Measurements from ENCODE around the gene TNFRSF18. TPM values are rescaled to one million over a fixed set of nuclear protein-coding genes. Genes with fewer than 3 reads are reported as not detected.

The TNFRSF18 gene
- total RNA-seq, 1 donor from 2014 or later, result 16.3 TPM

DNA sequence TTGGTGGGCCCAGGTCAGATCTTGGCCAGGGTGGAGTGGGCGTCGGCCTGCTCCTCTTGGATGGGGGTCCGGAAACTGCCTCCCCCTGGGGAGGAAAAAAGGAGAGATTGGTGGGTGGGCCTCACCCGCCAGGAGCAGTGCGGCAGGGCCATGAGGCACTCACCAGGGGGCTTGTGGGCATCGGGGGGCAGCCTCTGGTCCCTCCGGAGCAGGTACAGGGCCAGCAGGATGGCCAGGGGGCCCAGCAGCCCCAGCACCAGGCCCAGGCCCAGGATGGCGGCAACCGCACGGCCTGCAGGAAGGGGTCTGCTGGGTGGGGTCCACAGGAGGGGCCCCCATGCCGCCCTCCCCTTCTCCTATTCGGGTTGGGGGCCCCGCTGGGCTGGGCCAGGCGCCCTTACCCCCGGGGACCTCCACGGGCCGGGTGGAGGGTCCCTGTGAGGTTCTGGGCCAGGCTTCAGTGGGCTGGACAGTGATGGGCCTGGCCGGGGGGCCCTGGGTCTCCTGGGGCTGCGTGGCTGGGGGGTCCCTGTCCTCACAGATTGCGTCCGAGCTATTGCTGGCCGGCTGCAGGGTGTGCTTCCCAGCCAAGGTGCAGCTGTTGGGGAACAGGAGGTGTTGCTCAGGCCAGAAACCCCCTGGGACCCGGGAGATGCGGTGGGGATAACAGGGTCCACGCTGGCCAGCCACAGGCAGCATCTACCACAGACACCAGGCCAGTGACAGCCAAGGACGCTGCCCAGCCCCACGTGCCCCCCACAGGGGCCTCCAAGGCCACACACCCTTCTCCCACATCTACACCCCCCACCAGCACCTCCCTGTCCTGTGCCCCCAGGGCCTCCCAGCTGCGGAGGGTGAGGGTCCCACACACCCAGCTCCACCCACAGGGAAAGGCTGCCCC, 5.4 kb upstream of the TNFRSF18 start:
- no peak for ATAC-seq

DNA sequence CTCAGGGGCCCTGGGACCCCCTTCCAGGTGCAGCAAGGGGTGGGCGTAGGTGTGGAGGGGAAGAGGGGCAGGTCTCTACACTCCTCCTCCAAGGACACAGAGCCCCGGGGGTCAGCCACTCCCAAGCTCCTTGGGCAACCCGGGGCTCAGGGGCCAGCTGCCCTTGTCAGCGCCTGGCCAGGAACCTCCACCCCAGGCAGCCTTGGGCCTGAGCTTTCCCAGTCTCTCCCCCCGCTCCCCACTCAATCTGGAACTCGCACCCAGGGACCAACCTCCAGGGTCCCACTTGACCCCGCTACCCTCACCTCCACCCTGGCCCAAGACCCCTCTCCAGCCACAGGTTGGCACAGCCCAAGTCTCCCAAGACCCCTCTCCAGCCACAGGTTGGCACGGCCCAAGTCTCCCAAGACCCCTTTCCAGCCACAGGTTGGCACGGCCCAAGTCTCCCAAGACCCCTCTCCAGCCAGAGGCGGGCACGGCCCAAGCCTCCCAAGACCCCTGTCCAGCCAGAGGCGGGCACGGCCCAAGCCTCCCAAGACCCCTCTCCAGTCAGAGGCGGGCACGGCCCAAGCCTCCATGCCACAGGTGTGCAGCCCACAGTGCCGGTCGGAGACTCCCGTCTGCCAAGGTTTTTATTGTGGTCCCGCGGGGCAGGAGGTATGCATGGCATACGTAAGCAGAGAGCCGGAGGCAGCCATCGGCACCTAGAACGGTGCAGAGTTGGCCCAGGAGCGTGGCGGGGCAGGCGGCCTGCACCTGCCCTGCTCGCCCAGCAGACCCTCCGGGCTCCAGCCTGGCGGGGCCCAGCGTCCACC, 4.5 kb upstream of the TNFRSF18 start:
- no peak for ATAC-seq

DNA sequence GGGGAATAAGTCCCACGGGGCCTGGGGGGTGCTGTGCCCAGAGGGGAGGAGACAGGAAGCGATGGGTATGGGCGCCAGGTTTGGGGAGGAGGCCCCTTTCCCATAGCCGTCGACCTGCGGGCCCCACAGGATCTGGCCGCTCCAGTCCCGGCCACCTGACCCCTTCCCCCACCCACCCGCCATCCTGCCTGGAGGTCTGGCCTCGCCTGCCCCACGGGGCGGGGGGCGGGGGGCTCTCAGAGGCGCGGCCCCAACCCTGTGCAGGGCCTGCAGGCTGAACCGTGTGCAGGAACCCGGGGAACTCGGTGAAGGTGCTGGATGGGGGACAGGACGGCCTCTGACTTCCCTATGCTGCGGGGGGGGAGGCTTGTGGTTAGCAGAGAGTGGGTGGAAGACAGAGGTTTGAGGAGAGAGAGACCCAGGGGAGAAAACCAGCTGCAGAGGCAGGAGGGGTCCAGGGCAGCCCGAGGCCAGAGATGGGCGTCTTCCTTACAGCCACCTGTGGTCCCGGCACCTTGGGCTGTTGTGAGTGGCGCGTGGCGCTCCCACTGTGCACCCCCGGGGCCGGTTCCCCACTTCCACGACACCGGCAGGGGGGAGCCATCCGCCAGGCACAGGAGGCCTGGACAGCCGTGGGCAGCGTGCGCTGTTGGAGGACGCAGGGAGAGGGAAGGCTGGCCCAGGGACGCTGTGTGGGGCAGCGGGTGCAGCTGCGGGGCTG, 2.5 kb upstream of the TNFRSF18 start:
- ATAC-seq, result no peak

DNA sequence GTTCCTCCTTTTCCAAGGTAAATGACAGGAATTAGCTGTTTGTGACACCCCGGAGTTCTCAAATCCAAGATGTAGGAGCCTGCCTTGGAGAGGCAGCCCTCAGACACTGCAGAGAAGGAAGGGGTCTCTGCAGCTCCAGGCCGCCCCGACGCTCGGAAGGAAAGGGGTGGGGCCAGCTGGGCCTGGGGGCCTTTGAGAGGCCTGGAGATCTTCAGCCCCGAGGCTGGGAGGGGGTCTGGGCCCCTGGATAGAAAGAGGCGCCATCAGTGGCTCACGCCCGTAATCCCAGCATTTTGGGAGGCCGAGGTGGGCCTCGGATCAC, 1.1 kb upstream of the TNFRSF18 start:
- ATAC-seq, result no peak

DNA sequence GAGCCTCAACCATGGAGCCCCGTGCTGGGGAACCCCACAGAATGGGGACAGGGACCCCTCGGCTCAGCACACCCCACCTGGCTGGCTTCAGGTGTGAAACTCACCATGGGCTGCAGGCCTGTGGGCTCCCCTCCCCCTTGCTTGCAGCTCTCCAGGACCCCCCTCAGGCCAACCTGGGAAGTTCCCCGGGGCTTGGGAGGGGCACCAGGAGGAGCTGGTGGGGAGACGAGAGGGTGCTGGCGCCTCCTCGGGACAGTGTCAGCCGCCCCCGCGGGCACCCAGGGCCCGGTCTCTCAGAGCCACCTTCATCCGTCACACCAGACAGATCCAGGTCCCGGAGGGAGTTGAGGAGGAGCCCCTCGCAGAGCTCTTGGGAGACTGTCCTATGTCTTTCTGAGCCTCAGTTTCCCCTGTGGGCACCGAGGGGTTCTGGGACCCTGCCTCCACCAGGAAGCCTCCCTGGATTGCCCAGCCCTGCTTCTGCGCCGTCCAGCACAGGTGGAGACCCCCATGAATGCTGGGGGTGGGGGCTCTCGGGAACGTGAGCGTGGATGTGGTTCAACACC, 657 bp upstream of the TNFRSF18 start:
- ATAC-seq, result no peak

DNA sequence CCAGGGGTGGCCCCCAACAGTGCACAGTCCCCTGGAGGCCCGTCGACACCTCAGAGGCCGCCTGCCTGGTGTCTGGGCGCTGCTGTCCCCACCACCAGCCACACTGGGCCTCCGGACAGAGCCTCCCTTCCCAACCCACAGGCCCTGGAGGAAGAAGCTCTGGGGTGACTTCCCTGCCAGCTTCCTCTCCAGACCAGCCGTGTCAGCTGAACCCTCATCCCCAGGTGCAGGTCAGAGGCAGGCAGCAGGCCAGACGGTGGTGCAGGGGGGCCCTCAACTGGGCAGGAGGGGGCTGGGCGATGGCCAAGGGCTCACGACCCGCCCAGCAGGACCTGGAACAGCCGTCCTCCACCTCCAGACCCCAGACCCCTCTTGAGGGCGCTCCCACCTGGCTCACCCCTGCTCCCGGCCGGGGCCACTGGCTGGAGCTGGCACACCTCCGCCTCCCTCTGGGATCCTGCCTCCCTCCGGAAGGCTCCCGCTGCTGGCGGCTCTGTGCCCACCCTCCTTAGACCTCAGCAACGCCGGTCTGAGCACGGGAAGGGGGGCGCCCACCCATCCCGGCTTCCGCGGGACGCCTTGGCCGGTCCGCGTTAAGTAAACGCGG, 520 bp downstream of the TNFRSF18 start:
- no peak for ATAC-seq

DNA sequence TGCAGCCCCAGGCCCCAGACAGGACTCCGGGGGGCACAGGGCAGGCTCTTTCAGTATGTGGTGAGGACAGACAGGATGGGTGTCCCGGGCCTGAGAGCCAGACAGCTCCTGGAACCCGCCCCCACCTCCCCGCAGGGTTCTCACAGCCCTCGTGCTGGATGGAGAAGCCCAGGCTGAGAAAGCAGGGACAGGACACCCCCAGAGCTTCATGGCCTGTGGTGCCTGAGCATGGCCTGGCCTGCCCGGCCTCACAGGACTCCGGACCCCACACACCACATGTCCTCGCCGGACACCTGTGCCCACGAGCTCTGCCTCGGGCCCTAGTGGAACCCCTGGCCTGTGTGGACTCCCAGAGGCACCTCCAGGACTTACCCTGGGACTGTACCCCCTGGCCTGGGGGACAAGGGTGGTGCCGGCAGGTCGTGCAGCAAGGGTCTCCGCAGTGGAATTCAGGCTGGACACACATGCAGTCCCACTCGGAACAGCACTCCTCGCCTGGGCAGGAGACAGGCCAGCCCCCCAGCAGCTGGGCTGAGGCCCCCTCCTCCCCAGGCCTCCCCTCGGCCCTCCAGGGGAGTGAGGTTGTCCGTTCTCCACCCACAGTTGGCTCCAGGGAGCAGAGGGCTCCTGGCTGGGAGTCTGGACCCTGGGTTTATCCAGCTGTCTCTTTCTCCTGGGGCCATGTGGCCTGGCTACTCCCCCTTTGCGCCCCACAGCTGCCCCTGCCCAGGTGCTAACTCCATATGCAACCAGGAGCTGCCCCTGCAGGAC, 1.2 kb downstream of the TNFRSF18 start:
- ATAC-seq, result no peak

DNA sequence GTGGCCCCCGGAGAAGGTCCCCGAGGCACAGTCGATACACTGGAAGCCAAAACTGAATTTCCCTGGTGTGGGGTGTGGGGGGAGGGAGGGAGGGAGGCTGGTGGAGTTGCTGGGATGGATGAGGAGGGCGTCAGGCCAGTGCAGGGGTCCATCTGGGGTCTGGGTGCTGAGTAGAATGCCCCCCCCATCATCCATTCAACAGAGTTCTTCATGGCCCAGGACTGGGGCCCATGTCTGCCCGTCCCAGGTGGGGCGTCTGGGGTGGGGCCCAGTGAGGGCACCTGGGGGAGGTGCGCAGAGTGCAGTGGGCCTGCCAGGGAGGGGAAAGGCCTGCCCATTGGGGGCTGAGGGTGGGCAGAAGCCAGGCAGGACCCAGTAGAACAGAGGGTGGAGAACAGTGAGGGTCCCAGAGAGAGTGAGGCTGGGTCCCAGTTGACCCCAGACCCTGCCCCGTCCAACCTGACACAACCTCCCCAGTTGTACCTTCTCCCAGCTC, 1.9 kb downstream of the TNFRSF18 start:
- ATAC-seq, result no peak

DNA sequence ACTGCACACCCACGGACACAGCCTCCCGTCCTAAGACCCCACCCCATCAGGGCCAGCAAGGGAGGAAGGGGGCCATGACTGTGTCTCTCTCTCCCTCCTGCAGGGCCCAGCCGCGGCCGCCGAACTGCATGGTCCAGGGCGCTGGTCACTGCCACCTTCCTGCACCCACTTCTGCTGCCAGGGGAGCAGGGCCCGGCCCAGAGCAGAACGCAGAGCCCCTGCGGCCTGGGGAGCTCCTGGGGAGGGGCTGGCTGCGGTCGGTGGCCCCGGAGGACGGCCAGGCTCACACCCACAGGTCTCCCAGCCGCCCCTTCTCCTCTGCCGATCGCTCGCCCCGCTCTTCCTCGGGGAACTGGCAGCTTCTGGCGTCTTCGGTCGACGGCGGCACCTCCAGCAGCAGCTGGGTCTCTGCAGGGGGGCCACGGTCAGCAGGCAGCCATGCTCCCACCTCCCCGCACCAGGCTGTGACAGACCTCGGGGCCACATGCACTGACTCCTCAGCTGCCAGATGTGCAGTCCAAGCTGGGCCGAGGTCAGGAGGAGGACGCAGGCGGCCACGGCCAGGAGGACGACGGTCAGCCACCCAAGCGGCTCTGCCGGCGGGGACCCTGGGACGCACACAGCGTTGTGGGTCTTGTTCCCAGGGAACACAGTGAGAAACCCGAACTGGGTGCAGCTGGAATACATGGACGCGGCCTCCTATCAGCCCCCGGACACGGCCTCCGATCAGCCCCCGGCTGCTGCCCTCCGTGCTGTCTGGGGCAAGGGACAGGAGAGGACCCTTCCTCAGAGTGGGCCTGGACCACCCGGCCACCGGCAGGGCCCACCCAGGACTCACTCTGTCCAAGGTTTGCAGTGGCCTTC, 2.6 kb downstream of the TNFRSF18 start:
- ATAC-seq, result no peak

DNA sequence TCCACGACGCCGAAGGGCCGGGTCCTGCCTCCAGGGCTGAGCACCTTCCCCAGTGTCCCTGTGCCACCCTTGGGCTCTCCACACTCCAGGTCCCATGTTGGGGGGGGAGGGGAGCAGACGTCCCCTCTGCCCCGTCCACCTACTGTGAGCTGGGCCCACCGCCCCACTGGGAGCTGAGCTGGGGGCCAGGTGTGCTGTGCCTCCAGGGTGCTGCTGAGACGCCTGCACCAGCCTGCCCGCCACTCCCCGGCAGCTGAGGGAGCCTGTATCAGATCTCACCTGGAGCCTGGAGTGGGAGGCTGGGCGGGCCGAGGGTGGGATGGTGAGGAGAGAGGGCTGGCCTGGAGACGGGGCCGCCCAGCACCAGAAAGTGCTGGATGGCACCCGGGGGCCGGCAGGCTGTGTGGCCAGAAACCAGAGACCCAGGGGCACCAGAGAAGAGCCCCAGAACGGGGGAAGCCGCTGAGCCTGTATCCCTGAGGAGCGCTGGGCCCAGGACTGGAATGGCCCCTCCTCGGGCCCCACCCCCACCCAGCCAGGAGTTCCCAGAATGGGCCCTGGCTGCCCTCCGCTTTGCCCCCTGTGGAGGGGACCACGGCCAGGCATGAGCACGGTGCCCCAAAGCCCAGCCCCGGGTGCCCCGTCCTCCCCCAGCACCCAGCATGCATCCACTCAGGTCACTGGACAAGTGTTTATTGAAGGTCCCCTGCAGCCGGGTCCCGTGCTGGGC, 3.4 kb downstream of the TNFRSF18 start:
- ATAC-seq, result peak; percentile 33

DNA sequence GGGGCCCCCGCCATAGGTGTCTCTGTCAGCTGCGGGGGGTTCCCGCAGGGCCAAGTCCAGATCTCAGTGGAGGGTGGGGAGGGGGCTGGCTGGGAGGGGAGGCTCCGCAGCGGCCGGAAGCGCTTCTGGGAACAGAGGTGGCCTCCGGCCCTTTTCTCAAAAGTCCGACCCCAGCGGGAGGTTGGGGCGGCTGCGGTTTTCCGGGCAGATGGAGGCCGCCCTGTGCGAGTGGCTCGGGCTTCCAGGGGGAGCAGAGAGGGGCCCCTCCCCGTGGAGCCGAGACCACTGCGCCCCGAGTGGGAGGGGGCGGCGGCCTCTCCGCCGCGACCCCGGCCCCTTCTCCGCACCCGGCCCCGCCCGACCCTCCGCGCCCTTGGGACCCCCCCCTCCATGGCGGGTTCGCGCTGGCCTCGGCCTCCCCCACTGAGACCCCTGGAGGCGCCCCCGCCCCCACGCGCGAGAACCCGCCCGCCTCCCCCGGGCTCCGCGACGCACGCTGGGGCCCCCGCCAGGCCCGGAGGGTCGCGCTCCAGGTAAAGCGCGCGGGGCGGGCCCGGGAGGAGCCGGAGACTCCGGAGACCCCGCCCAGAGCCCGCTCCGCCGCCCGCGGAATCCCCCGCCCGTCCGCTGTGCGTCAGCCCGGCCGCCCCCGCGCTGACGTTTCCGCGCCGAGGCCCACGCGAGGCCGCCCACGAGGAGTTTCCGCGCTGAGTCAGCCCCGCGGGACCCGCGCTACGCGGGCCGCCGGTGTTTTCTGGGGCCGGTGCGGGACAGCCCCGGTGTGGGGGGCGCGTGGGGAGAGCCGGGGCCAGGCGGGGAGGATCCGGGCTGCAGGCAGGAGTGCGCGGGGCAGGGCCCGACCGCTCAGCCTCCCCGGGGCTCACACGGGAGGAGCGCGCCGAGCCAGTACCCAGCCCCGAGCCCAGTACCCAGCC, 5.2 kb downstream of the TNFRSF18 start:
- ATAC-seq, result peak; percentile 54

DNA sequence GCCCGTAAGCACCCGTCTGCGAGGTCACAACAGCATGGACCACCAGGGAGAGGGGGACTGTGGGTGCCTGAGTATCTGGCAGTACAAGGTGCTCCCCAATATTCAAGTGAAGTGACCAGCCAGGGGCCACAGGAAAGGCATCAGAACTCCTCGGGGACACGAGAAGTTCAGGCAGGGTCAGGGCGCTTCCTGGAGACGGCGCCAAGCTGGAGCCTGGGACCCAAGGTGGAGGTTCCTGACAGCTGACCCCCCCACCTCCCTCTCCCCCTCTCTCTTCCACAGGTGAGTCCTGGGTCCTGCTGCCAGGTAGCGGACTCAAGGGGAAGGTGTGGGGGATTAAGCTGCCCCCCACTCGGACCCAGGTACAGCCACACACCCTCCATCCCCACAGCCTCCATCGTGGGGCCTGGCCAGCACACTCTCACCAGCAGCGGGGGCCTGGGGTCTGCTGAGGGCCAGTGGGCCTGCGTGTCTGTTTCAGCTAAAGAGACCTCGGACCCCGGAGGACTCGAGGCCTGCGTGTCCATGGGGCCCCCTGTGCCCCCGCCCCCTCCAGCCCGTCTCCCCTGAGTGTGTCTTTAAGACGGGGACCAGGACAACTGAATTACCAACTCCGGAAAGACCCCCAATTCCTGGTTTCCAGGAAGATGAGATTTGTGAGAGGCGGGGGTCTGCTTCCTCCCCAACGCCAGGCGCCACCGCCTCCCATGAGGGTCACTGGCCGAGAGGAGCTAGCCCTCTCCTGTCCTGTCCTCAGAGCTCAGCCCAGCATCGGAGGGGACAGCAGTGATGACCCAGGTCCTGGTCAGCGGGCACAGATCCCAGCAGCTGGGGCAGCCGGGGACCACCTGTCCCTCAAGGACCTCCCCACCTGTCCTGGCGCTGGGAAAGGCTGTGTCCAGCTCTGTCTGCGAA, 6.2 kb downstream of the TNFRSF18 start:
- no peak for ATAC-seq

DNA sequence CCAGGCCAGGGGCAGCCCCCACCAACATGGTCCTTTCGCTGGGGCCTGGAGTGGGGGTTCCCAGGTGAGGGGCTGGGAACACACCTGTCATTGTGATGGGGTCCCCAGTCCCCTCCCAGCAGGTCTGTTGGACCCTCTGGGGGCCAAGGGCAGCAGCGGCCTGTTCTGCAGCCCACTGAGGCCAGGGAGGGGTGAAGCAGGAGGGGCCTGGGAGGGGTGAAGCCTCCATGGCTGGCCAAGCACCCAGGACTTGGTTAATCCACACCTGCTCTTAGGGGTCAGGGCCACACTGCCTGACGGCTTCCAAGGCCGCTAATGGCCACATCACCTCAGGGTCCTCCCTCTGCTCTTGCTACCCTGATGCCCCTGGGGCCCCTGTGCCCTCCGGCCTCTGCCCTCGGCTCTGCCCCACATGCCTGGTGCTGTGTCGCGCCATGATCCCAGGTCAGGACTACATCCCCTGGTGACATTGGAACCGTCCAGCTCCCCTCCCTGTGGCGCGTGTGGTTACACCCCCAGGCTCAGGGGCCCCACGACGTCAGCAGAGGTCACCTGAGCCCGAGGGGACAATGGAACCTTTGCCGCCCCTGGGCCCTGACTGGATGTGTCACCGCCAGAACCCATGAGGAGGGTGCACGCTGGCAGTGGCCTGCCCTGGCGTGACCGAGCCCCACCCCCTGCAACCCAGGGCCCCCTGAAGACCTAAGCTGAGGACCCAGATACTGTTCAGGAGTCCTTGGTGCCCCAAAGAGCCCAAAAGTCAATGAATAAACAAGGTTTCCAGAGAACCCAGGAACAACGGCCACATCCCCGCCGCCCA, 7.0 kb downstream of the TNFRSF18 start:
- no peak for ATAC-seq

DNA sequence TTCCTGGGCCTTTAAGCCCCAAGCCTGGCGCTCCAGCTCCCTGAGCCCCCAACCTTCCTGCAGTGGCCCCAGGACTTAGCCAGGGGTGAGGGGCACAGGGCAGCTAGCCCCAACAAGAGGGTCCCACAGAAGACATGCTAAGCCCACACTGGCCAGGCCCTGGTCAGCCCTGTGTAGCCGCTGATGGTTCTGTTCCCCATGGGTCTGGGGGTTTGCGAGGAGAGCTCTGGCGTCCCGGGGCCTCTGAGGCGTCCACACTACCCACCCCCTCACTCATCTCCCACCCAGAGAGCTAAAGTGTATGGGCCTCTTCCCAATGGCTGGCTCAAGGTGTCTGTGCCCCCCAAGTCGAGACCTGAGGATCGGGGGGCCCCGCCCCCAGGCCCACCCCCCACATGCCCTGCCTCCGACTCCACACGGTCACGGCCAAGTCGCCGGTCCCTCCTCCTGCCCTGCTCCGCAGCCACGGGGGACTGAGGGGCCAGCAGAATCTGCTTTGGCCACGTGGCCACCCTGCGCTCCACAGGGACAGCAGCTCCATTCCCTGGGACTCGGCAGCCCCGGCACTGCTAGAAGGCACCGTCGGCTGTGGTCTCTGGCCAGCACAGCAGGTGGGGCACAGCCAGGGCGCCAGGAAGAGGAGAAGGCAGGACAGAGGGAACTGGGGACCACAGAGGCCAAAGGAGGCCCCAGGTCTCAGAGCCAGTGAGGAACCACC, 7.8 kb downstream of the TNFRSF18 start:
- no peak for ATAC-seq

DNA sequence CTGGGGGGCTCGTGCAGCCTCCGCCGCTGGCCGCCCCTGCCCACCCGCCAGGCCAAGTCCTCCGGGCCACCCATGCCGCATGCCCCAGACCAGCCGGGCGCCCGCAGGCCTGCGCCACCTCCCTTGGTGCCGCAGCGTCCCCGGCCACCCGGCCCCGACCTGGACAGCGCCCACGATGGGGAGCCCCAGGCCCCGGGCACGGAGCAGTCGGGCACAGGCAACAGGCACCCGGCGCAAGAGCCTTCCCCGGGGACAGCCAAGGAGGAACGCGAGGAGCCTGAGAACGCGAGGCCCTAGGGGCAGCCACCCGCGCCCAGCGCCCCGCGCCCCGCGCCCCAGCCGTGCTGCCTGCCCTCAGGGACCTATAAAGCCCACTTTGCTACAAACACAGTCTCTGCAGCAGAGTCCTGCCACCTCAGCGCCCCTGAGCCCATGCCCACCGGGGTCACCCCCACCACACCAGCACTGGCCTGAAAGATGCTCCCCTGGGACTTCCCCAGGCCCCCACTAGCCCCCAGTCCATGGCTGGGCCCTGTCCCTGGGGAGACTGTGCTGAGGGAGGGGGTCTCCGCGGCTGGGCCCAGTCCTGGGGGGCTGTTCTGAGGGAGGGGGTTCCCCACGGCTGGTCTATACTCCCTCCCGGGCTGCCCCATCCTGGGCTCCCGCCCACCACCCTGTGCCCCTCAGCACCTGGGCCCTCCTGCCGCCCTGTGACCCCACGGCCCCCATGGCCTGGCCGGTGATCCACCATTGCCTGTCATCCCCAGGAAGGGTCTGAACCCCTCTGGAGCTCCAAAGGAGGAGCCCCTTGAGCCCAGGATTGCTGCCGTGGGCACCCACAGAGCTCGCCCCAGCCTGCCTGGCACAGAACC, 8.6 kb downstream of the TNFRSF18 start:
- no peak for ATAC-seq
